ENCODE data around the gene CCNF. TPM values are rescaled to one million over a fixed set of nuclear protein-coding genes. Genes with fewer than 3 reads are reported as not detected.
A peak's percentile ranks its signal among the peaks of the same experiment; 100 is the strongest.

CCNF gene
- total RNA-seq, 1 donor from 2014 or later: 26.4 TPM

DNA sequence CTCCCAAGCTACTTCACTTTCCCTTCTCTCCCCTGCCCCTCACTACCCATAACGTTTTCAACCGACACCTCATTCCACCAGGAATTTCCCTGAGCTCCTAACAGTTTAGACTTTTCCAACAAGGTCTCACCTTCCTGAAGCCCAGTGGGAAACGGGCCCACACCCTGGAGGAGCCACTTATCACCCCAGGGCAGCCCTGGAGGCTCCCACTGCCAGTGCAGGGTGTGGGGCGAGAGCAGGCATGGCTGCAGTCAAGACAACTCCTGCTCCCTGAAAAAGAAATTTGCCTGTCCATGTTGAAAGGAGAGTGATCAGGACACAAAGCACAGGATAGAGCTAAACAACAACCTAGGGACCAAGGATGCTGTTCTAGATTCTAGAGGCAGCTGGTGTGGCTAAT lies 1.7 kb upstream of the CCNF start:
- Mint-ChIP-seq H3K27ac (ENCODE audit: unreplicated experiment) (peak overlapping the region; percentile 77), H3K36me3 (ENCODE audit: unreplicated experiment) (no peaks in the 10 kb centered on the region), H3K4me1 (ENCODE audit: low read depth, unreplicated experiment) (peaks cover 13% of the 10 kb centered on the region), H3K4me3 (ENCODE audit: unreplicated experiment) (peak overlapping the region; percentile 48), H3K9me3 (ENCODE audit: unreplicated experiment) (peaks cover 12% of the 10 kb centered on the region), H3K27me3 (ENCODE audit: unreplicated experiment) (peaks cover 9% of the 10 kb centered on the region)
- TF ChIP-seq, protein P1, sequence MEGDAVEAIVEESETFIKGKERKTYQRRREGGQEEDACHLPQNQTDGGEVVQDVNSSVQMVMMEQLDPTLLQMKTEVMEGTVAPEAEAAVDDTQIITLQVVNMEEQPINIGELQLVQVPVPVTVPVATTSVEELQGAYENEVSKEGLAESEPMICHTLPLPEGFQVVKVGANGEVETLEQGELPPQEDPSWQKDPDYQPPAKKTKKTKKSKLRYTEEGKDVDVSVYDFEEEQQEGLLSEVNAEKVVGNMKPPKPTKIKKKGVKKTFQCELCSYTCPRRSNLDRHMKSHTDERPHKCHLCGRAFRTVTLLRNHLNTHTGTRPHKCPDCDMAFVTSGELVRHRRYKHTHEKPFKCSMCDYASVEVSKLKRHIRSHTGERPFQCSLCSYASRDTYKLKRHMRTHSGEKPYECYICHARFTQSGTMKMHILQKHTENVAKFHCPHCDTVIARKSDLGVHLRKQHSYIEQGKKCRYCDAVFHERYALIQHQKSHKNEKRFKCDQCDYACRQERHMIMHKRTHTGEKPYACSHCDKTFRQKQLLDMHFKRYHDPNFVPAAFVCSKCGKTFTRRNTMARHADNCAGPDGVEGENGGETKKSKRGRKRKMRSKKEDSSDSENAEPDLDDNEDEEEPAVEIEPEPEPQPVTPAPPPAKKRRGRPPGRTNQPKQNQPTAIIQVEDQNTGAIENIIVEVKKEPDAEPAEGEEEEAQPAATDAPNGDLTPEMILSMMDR (IDR thresholded peaks at IDR 0.05; ENCODE audit: partially characterized antibody, unreplicated experiment): no peak
- no peak for DNase-seq

DNA sequence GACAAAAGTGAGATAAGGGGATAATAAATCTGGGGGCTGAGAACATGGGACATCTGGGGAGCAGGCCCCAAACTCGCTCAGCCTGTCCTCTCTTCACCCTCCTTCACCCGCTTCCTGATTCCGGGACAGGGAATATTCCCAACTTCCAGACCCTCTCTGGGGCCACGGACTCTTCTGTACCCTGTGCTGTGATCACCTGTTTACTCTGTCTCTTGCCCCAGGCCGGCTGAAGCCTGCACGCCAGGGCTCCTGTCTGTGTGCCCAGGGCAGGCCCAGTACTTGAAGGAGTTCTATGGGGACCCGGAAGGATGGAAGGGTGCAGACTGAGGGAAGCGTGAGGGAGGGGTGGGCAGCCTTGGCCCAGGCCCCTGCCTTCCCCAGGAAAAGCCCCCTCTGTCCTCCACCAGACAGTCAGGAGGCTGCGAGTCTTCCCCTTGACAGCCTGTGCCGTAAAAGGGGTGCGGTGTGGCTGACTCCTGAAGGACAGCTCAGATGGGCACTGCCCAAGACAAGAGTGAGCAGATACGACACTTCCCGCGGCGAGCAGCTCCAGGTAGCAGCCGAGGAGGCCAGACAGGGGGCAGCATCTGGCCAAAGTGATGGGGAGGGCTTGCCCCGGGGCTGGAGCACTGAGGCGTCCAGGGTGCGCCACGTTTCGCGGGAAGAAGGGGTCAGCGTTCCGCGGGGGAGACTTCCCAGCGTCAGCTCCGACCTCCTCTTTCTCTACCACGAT lies 1.0 kb upstream of the CCNF start:
- no peaks in the 10 kb centered on the region for H3K36me3 Mint-ChIP-seq (ENCODE audit: unreplicated experiment)

DNA sequence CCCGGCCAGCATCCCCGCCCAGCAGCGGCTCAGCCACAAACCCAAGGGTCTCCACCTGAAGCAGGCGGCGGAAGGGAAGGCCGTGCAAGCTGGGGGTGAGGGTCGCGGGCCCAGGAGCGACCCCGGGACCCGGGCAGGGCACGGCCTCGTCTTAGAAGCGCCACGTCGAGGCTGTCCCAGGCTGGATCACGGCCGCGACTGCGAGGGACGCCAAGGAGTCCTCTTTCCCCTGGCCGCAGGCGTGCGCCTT lies 538 bp upstream of the CCNF start:
- H3K9me3 Mint-ChIP-seq (ENCODE audit: unreplicated experiment): peaks cover 12% of the 10 kb centered on the region
- H3K4me3 Mint-ChIP-seq (ENCODE audit: unreplicated experiment): peak overlapping the region; percentile 88
- peaks cover 13% of the 10 kb centered on the region for H3K4me1 Mint-ChIP-seq (ENCODE audit: low read depth, unreplicated experiment)
- peak overlapping the region; percentile 95 for H3K27ac Mint-ChIP-seq (ENCODE audit: unreplicated experiment)
- TF ChIP-seq, protein P1 (IDR thresholded peaks at IDR 0.05; ENCODE audit: partially characterized antibody, unreplicated experiment): no peak
- no peak for DNase-seq
- no peaks in the 10 kb centered on the region for H3K36me3 Mint-ChIP-seq (ENCODE audit: unreplicated experiment)
- H3K27me3 Mint-ChIP-seq (ENCODE audit: unreplicated experiment): peaks cover 9% of the 10 kb centered on the region

More for the DNA sequence above, 1.0 kb upstream of the CCNF start:
- peaks cover 12% of the 10 kb centered on the region for H3K9me3 Mint-ChIP-seq (ENCODE audit: unreplicated experiment)
- H3K4me1 Mint-ChIP-seq (ENCODE audit: low read depth, unreplicated experiment): peaks cover 13% of the 10 kb centered on the region
- TF ChIP-seq, protein P1 (IDR thresholded peaks at IDR 0.05; ENCODE audit: partially characterized antibody, unreplicated experiment): no peak
- H3K27ac Mint-ChIP-seq (ENCODE audit: unreplicated experiment): peak overlapping the region; percentile 95
- H3K4me3 Mint-ChIP-seq (ENCODE audit: unreplicated experiment): peak overlapping the region; percentile 88
- peak; percentile 61 for DNase-seq
- H3K27me3 Mint-ChIP-seq (ENCODE audit: unreplicated experiment): peaks cover 9% of the 10 kb centered on the region

DNA sequence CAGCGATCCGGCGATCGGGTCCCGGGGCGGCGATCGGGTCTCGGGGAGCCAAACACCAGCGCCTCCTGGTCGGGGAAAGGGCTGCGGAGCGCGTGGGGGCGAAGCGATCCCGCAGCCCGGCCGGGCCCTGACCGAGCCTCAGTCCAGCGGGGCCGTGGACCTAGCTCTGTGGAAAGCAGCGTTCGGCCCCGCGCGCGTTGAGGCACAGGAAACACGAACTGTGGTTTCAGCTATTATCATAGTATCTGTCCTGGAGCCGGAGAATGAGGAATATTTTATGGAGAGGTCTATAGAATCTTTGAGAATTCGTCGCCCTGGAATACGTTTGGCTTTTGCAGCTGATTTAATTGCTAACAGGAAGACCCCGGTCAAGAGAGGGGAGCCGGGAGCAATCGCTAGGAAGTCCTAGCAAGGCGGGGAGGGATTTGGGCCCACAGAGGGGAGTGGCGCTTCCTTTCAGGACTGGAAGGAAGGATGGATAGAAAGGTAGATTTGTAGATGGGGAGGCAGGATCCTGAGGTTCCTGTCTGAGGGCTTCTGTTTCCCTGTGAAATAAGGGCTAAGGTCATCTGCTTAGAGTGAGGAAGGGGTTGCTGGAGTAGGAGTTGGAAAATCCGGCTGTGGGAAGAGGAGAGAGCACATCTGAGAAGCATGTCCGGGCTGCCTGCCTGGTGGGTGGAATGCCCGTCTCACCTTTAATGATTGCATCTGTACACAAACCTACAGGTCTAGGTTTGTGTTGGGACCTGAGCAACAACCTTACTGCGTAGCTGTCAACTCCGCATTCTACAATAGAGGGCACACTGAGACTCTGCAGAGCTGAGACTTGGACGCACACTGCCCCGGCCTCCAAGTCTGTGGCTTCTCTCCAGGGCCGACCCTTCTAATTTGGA lies 770 bp downstream of the CCNF start:
- Mint-ChIP-seq H3K27ac (ENCODE audit: unreplicated experiment) (peak overlapping the region; percentile 89), H3K4me1 (ENCODE audit: low read depth, unreplicated experiment) (peaks cover 13% of the 10 kb centered on the region), H3K9me3 (ENCODE audit: unreplicated experiment) (peaks cover 12% of the 10 kb centered on the region), H3K36me3 (ENCODE audit: unreplicated experiment) (no peaks in the 10 kb centered on the region), H3K27me3 (ENCODE audit: unreplicated experiment) (peaks cover 7% of the 10 kb centered on the region), H3K4me3 (ENCODE audit: unreplicated experiment) (peak overlapping the region; percentile 98)
- peak; percentile 35 for DNase-seq
- TF ChIP-seq, protein P1 (IDR thresholded peaks at IDR 0.05; ENCODE audit: partially characterized antibody, unreplicated experiment): no peak

DNA sequence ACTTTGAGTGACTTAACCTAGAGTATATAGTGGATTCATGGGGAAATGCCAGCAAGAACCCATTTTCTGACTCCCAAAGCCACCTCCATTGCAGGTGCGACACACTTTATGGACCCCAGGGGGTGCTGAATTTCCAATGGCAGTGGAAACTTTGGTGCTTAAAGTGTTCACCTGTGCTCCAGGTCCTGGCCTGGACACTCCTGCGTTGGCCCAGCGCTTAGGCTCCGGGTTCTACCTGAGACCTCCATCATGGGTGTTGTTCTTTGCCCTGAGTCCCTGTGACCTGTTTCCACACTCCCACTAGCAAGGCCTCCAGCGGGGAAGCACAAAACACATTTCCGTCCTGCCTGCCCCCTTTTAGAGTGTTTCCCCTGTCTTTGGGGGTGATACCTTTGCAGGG lies 3.0 kb downstream of the CCNF start:
- Mint-ChIP-seq H3K36me3 (ENCODE audit: unreplicated experiment) (no peaks in the 10 kb centered on the region), H3K27ac (ENCODE audit: unreplicated experiment) (no peak overlapping the region), H3K9me3 (ENCODE audit: unreplicated experiment) (peaks cover 10% of the 10 kb centered on the region), H3K4me3 (ENCODE audit: unreplicated experiment) (no peak overlapping the region), H3K27me3 (ENCODE audit: unreplicated experiment) (peaks cover 7% of the 10 kb centered on the region), H3K4me1 (ENCODE audit: low read depth, unreplicated experiment) (peaks cover 13% of the 10 kb centered on the region)
- DNase-seq: no peak
- TF ChIP-seq, protein P1 (IDR thresholded peaks at IDR 0.05; ENCODE audit: partially characterized antibody, unreplicated experiment): no peak
